Iris pigment epithelial cell (primary cell): ENCODE data around the gene BAG5.
A peak's percentile ranks its signal among the peaks of the same experiment; 100 is the strongest.

Source experiments
- DNase-seq: peaks from one replicate; pipeline ENCODE4 v3.0.0-alpha.2; 2011; ENCODE audit warnings: low read depth

The BAG5 gene

GRCh38 chr14:103546652-103547454 is 15.6 kb downstream of the BAG5 start:
- peak; percentile 34 for DNase-seq

- DNase-seq, result no peak
Measured at GRCh38 chr14:103545915-103546651, 16.4 kb downstream of the BAG5 start.

GRCh38 chr14:103545219-103545914 is 17.1 kb downstream of the BAG5 start:
- DNase-seq, result no peak

GRCh38 chr14:103544388-103545218 is 17.9 kb downstream of the BAG5 start:
- no peak for DNase-seq

GRCh38 chr14:103543721-103544387 is 18.6 kb downstream of the BAG5 start:
- DNase-seq, result no peak

- DNase-seq, result no peak
Measured at GRCh38 chr14:103543140-103543539, 19.3 kb downstream of the BAG5 start.

- no peak for DNase-seq
Measured at GRCh38 chr14:103542605-103543088, 19.8 kb downstream of the BAG5 start.

GRCh38 chr14:103541709-103542604 is 20.5 kb downstream of the BAG5 start:
- no peak for DNase-seq

- no peak for DNase-seq
Measured at GRCh38 chr14:103540821-103541708, 21.4 kb downstream of the BAG5 start.

- no peak for DNase-seq
Measured at GRCh38 chr14:103539056-103539825, 23.2 kb downstream of the BAG5 start.

GRCh38 chr14:103538291-103539055 is 24.0 kb downstream of the BAG5 start:
- DNase-seq, result no peak

- no peak for DNase-seq
Measured at GRCh38 chr14:103537175-103537990, 25.1 kb downstream of the BAG5 start.

- no peak for DNase-seq
Measured at GRCh38 chr14:103536693-103537092, 25.8 kb downstream of the BAG5 start.

GRCh38 chr14:103535891-103536565 is 26.4 kb downstream of the BAG5 start:
- DNase-seq, result no peak

- DNase-seq, result no peak
Measured at GRCh38 chr14:103535081-103535890, 27.2 kb downstream of the BAG5 start.
